Embryonic facial prominence (tissue), 1 donor: ENCODE data around the gene KRTAP1-5.
"Not testable (repeated sequence)": the region's sequence is repeated elsewhere in the genome, so short reads cannot be mapped to it uniquely, and the experiment has no call there.

Experiments used
- DNase-seq: peaks from one replicate; pipeline ENCODE4 v3.0.0-alpha.2; 2016; ENCODE audit errors: extremely low spot score

KRTAP1-5 gene, protein sequence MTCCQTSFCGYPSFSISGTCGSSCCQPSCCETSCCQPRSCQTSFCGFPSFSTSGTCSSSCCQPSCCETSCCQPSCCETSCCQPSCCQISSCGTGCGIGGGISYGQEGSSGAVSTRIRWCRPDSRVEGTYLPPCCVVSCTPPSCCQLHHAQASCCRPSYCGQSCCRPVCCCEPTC

DNA sequence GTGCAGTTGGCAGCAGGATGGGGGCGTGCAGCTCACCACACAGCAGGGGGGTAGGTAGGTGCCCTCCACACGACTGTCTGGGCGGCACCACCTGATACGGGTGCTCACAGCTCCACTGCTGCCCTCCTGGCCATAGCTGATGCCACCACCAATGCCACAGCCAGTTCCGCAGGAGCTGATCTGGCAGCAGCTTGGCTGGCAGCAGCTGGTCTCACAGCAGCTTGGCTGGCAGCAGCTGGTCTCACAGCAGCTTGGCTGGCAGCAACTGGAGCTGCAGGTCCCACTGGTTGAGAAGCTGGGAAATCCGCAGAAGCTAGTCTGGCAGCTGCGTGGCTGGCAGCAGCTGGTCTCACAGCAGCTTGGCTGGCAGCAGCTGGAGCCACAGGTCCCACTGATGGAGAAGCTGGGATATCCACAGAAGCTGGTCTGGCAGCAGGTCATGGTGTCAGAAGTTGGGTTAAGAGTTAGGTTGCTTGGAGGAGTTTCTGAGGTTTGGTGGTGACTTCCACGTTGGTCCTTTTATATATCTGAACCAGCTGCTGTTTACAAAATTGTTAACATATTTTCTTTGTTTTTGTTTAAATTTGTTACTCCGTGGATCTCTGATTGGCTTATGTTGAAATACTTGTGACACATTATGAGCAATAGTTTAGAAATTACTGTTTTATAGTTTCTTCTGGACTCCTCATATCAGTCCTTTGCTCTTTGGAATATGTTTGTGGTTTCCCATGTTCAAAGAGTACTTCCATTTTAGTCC lies at the start of gene KRTAP1-5:
Gene KRTAP1-5 (minus strand): TSS at position 494 of the 757 bp plus-strand sequence. CDS start 53 bp downstream, at position 441.
- no peak for DNase-seq

DNA sequence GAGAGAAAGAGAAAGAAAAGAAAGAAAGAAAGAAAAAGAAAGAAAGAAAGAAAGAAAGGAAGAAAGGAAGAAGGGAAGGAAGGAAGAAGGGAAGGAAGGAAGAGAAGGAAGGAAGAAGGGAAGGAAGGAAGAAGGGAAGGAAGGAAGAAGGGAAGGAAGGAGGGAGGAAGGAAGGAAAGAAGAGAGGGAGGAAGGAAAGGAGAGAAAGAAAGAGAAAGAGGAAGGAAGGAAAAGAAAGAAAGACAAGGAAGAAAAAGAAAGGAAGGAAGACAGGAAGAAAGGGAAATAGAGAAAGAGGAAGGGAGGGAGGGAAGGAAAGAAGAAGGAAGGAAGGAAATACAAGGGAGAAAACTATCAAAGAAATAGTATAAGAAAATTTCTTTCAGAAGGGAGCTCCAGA lies 49.8 kb upstream of the KRTAP1-5 start:
- no peak for DNase-seq

DNA sequence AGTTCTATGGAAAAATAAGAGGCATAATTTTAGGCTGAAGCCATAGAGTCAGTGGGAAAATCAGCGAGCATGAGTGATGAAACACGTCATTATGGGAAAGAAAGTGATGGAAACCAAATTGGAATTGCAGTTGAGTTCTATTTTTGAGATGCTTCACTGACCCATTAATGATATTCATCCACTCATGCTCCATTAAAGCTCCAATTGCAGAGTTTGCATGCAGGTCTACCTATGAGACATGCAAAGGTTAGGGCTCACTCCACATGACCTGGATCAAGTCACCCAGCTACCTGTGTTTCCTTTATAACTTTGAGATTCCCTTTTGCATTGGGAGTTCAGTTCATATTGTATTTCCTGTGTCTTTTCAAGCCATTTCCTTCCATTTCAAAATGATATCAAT lies 46.7 kb upstream of the KRTAP1-5 start:
- no peak for DNase-seq

DNA sequence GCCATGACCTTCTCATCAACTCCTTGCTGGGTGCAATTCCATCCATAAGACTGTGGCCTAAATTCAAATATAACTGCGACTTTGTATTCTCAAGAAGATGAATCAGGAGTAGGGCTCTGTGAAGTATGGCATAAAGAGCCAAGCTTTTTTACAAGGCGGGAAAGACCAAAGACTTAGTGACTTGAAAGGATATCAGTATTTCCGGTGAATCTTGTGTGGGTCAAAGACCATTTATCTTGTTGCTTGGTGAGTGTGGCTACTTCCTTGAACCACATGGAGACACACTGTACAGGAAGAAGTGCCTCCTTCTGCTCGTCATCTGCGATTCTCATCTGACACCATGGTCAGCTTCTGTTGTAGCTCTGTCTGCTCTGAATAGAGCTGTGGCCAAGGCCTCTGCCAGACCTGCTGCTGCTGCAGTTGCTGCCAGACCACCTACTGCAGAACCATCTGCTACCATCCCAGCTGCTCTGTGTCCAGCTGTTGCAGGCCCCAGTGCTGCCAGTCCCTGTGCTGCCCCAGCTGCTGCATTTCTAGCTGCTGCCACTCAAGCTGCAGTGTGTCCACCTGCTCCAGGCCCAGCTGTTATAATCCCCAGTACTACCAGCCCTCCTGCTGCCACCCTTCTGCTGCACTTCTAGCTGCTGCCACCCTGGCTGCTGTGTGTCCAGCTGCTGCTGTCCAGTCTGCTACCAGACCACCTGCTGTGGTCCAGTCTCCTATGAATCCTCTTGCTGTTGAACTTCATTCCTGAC lies 44.8 kb upstream of the KRTAP1-5 start:
- no peak for DNase-seq

DNA sequence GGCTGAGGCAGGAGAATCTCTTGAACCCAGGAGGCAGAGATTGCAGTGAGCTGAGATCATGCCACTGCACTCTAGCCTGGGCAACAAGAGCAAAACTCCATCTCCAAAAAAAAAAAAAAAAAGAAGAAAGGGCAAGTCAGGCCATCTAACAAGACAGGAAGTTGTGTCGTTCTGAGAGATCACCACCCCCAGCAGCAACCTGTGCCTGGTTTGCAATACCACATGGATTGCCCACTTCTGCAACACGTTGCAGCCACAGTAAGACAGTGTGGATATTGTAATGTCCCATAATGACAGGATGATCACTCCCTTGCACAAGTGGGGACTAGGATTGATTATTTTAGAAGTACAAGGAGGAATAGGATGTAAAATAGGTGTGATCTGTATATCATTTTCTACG lies 42.0 kb upstream of the KRTAP1-5 start:
- DNase-seq: no peak

DNA sequence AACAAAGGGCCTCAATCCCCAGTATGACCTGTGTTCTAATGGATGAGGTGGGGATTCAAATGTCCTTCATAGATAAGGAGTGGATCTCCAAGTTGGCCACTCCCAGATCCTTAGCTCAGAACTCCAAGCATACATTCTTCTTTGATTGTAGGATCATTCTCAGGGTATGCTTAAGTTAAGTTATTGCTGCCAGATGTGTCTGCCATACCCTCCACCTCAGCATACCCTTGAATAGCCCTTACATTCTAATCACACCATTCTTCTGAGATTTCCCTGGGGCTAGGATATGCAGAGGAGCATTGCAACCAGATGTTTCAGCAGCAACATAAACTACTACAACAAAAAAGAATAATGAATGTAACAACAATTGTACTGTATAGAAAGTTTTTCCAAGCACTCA lies 40.3 kb upstream of the KRTAP1-5 start:
- DNase-seq: no peak

DNA sequence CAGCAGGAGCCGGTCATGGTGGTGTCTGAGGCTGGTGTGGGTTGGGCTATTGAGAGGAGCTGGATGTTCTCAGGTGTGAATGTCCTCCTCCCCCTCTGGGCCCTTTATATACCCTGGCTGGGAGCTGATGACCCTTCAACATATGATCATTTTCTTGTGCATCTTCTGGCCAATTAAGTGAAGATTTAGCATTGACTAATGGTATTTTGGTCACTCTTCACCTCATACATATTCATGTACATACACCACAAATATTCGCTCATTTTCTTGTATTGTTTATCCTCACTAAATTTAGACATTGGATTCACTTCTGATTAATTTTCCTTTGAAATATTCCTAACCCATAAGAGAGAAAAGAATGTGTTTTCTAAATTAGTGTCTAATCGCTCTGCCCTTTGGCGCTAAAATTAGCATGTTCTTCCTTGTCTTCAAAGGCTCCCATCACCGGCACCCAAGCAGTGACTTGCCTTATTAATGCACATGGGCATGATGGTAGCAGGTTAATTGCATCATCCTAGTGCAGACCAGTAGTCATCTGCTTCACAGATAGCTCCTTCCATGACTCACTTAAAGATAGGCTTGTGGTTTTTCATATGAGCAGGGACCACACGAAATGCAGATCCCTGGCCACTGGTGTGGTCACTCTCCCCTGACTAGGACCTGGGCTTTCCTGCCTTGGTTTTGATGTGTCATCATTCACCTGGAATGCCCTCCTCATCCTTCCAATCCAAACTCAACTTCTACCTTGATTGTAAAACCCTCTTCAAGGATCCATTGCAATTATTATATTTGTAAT lies 39.0 kb upstream of the KRTAP1-5 start, which contains the start of gene KRTAP2-4:
Gene KRTAP2-4 (minus strand): TSS at position 51 of the 796 bp plus-strand sequence. CDS start 34 bp downstream, at position 17.
- DNase-seq: no peak

DNA sequence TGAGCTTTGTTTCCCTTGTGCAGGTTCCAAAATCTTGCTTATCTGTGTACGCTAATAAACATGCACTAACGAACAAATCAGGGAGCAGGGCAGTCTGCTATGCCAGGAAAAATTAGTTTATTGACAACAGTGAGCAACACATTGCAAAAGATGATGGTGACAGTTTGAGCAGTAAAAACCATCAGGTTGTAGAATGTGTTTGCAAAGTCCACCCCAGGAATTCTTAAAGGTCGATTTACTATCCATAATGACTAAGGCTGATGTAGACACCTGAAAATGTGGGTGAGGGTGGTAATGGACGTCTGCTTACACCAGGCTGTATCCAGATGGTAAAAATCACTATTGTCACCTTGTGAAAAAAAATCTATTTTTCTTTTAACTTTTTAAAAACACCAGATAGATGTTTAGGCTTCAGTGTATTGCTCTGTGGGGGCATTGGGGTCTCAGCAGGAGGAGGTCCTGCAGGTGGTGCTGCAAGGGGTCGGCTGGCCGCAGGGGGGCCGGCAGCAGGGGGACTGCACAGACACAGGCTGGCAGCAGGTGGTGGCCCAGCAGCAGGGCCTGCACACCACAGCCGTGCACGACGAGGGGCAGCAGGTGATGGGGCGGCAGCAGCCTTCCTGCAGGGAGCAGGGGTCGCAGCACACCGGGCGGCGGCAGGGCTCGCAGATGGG lies 38.1 kb upstream of the KRTAP1-5 start:
- DNase-seq: not testable (repeated sequence)

DNA sequence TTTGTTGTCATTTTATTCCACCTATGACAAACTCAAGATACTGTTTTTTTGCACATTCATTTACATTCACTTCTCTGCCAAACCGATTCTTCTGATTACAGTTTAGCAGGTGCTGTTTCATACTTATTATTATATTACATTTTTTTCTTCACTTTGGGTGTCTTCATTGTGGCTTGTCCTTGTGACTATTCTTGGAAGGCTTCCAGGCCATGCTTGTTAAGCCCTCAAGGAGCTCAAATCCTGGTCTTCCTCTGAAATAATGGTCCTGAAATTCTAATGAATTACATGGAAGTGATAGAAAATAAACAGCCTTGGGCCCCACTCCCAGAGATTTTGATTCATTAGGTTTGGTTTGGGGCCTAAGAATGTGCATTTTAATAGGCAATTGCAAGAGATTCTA lies 37.3 kb upstream of the KRTAP1-5 start:
- no peak for DNase-seq

DNA sequence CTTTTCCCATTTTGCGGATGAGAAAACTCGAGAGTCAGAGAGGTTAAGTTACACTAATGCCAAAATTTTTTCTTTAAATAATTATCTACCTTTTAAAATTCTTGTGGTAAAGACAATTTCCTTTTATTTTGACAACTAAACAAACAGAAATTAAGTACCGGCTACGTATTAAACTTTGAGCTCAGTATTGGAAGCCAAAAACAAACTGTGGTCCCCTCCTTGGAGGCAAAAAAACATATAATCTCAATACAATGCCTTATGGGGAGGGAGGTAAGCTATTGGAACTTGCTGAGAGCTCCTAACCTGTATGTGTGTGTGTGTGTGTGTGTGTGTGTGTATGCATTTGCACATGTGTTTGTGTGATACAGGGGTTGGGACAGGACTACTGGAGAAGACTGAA lies 36.4 kb upstream of the KRTAP1-5 start:
- no peak for DNase-seq

DNA sequence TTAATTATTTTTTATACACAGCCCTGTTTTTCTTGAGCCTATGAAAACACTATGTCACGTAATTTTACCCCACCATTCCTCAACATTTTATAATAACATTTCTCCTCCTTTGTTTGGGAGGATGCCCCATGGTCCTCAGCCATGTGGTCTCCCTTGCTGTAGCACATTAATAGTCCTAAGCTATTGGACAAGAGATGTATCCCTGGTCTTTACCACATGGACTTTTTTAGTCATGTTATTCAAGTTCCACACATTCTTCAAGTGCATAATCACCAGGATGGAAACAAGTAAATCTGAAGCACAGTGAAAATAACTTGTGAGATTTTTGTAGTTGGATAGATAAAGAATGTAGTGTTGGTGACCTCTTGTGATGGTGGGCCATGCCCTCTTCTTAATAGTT lies 35.0 kb upstream of the KRTAP1-5 start:
- DNase-seq: no peak

DNA sequence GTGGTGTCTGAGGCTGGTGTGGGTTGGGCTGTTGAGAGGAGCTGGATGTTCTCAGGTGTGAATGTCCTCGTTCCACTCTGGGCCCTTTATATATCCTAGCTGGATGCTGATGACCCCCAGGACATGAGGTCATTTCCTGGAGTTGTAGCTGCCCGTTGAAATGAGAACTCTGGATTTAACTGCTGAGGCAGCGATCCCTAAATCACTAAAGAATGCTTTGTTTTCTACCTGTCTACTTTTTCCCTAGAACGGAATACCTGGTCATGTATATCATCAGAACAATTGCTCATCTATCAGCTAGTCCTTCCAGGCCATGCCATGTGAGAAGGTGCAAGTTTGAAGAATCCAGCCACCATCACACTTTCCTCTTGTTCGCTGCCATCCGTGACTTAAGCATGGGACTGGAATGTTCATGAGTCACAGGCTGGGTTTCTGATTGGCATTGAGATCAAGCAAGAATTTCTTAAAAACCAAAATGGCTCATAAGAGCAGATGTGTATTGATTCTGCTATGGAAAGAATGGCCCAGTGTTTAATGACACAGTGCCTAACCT lies 33.1 kb upstream of the KRTAP1-5 start, which contains the start of gene KRTAP2-3:
Gene KRTAP2-3 (minus strand): TSS at position 63 of the 553 bp plus-strand sequence. CDS start 64 bp downstream, outside the sequence.
- DNase-seq: no peak

DNA sequence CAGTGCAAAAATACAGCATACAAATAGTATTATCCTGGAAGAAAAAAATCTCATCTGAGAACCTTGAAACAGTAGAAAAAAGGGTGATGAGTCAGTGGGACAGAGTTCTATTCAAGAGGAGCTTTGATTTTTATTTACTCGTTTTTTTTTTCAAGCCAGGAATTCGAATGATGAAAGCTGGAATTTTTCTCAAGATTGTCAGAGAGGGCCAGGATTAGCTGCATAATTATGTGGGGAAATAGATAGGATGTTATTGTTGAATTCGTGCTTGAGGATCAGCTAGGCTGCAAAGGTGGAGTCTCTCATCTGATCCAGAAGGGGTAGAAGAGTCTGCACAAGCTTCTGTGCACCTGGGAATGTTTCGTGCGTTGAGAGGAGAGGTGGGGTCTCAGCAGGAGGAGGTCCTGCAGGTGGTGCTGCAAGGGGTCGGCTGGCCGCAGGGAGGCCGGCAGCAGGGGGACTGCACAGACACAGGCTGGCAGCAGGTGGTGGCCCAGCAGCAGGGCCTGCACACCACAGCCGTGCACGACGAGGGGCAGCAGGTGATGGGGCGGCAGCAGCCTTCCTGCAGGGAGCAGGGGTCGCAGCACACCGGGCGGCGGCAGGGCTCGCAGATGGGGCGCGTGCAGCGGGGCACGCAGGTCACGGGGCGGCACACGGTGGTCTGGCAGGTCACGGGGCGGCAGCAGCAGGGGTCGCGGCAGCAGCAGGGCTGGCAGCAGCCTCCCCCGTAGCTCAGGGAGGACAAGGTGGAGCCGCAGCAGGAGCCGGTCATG lies 32.5 kb upstream of the KRTAP1-5 start:
- not testable (repeated sequence) for DNase-seq

DNA sequence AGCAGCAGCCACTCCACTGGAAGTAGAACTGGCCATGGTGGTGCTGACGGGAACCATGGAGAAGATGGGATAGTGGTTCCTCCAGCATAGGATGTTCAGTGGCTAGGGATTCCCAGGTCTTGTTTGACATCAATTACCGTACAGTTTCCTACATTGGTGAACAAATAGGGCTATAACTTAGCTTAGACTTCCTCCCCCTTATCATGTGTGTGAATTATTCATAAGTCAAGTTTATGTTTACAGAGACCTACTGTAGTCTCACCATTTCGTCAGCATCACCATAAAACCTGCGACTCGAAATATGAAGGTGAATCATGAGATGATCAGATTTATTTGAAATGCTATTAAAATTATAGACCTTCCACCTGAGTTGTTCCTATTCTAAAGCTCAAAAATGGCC lies 31.7 kb upstream of the KRTAP1-5 start:
- DNase-seq: no peak

DNA sequence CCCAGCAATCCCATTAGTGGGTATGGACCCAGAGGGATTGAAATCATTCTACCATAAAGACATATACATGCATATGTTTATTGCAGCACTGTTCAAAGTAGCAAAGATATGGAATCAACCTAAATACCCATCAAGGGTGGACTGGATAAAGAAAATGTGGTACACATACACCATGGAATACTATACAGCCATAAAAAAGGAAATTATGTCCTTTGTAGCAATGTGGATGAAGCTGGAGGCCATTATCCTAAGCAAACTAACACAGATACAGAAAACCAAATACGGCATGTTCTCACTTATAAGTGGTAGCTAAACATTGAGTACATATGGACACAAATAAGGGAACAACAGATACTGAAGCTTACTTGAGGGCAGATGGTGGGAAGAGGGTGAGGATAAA lies 30.5 kb upstream of the KRTAP1-5 start:
- no peak for DNase-seq

DNA sequence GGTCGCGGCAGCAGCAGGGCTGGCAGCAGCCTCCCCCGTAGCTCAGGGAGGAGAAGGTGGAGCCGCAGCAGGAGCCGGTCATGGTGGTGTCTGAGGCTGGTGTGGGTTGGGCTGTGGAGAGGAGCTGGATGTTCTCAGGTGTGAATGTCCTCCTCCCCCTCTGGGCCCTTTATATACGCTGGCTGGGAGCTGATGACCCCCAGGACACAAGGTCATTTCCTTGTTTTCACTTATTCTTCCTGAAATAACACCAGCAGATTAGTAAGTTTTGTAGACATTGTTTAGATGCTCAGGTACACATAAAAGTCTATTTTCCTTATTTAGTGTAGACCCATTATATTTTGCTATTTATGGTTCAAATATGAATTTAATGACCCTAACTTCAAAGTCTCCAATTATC lies 28.1 kb upstream of the KRTAP1-5 start, which contains the start of gene KRTAP2-2:
Gene KRTAP2-2 (minus strand): TSS at position 101 of the 400 bp plus-strand sequence. CDS start 19 bp downstream, at position 82.
- DNase-seq: not testable (repeated sequence)

DNA sequence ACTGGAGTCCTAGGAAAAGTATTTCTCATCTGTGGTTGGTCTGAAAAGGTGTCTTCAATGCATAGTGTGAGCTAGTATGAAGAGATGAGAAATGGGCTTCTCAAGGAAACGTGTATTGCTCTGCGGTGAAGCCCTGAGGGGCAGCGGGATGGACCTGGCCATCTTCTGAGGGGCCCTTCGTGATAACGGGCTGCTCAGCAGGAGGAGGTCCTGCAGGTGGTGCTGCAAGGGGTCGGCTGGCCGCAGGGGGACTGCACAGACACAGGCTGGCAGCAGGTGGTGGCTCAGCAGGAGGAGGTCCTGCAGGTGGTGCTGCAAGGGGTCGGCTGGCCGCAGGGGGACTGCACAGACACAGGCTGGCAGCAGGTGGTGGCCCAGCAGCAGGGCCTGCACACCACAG lies 27.5 kb upstream of the KRTAP1-5 start:
- not testable (repeated sequence) for DNase-seq

DNA sequence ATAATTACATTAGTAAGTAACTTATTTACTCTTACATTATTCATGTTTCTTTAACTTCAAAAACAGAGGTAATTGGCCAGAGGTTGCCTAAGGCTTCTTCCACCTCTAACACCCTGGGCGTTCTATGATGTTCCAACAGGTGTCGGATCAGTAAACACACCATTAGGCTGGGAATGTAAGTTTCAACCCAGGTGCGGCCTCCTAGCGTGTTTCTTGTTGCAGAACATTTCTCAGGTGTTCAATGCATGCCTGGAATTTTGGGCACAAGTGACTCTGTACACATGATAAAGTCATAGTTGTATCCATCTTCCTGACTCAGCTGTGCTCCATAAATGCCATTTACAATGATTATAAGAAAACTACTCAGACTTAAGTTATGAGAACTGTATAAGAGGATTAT lies 27.0 kb upstream of the KRTAP1-5 start:
- DNase-seq: no peak

DNA sequence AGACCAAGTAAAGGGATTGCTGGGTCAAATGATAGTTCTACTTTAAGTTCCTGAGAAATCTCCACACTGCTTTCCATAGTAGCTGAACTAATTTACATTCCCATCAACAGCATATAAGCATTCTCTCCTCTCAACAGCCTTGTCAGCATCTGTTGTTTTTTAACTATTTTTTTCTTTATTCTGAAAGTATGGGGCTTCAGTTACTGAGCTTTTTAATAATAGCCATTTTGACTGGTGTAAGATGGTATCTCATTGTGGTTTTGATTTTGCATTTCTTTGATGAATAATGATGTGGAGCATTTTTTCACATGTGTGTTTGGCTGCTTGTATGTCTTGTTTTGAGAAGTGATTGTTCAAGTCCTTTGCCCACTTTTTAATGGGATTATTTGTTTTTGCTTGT lies 25.6 kb upstream of the KRTAP1-5 start:
- no peak for DNase-seq

DNA sequence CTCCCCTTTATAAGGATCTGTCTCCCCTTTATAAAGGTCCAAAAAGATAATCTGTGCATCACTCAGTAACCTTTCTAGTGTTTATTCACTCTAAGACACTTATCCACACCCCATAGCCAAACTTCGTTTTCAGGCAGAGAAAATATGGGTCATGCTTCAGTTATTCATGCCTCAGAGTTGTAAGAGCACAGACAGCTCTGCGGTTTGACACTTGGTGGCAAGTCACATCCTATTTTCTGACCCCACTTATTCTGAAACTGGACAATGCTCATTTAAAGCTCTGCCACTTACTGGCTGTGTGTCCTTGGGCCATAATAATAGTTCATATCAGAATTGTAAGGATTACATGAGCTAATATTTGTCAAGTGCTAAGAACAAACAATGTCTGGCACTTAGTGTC lies 22.1 kb upstream of the KRTAP1-5 start:
- DNase-seq: no peak
